ENCODE data around the gene MAP6D1.

GRCh38 chr3:183825456-183826161 is at the start of gene MAP6D1:
- TF ChIP-seq TAF1 (IDR thresholded peaks at IDR 0.05; ENCODE audit: low read depth) (no peak), CTCF (IDR thresholded peaks at IDR 0.05; ENCODE audit: poor library complexity, severe bottlenecking) (peak; percentile 35), EZH2 (IDR thresholded peaks at IDR 0.05; ENCODE audit: borderline replicate concordance, insufficient read depth, low read length, poor library complexity, severe bottlenecking) (no peak), POLR2AphosphoS5 (IDR thresholded peaks at IDR 0.05) (no peak), EP300 (conservative IDR thresholded peaks at IDR 0.05; ENCODE audit: poor library complexity, severe bottlenecking) (no peak)

Measured in neural cell (in vitro differentiated cells).